GM19395 (cell line): ENCODE results near the gene CYP26C1.
A peak's percentile ranks its signal among the peaks of the same experiment; 100 is the strongest.

Experiments
- ATAC-seq: cut with Tn5 transposase; IDR thresholded peaks from one replicate; pipeline ENCODE4 v1.9.1; 2021; ENCODE audit warnings: mild to moderate bottlenecking, moderate library complexity; ENCODE audit not compliant: unreplicated experiment

CYP26C1 gene

DNA sequence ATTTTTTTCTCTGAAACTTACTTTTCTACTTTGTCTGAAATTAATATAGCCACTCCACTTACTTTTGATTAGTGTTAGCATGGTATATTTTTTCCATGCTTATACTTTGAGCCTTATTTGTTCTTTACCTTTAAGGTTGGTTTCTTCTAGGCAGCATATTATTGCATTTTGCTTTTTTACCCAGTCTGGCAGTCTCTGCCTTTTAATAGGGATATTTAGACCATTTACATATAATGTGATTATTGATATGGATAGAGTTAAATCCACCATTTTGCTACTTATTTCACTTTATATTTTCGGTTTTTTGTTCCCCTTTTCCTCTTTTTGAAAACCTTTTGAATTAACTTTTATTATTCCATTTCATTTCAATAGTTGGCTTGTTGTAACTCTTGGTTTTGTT is 43.4 kb downstream of the CYP26C1 start:
- no peak for ATAC-seq

DNA sequence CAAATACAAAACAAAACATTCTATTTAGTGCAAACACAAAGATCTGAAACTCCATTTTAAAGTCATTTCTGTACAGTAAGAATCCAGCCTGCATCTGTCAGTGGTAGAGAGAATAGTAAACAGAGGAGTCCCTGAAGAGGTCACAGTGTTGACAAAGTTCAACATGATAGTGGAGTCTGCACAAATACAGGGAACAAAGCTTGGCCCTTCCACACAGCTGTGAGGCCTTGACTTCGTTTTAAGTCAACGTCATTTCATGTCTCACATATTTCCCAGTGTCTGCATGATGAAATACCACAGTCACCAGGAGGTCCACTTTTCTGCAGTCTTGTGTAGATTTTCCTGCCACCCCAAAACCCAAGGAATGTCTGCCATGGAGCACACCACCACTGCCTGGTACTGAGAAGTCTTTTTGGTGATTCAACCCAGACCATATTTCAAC is 46.1 kb downstream of the CYP26C1 start:
- no peak for ATAC-seq

DNA sequence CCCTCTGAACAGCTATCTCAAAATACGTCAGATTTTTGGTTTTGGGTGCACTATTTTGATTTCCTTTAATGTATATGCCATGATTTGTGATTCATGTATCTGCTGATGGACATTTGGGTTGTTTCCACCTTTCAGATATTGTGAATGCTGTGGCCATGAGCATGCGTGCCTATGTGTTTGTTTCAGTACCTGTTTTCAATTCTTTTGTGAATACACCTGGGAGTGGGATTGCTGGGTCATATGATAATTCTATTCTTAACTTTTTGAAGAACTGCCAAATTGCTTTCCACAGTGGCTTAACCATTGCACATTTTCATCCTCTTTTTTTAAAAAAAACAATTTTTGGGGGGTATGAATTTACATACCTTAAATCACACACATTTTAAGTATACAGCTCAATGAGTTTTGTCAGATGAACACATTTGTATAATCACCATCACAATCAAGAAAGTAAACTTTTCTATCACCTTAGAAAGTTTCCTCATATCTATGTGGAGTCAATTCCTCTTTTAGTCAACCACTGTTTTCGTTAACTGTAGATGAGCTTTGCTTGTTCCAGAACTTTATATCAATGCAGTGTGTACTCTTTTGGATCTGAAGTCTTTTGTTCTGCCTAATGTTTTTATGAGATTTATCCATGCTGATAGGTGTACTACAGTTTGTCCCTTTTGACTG is 50.0 kb downstream of the CYP26C1 start:
- peak; percentile 70 for ATAC-seq

DNA sequence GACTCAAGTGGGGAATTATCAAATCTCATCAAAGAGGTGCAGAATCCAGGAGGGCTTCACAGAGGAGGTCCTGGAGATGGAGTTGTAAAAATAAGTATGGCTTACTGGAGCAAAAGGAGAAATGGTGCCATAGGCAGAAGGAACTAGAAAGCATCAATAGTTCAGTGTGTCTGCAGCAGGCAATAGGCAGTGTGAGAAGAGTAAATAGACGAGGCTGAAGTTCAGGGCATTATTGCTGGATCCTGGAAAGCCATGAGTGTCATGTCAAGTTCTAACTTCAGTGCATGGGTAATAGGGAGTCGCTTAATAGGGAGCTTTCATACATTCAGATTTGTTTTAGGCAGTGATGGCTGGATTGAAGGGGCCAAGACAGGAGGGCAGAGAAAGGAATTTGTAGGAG is 52.4 kb downstream of the CYP26C1 start:
- ATAC-seq: no peak

DNA sequence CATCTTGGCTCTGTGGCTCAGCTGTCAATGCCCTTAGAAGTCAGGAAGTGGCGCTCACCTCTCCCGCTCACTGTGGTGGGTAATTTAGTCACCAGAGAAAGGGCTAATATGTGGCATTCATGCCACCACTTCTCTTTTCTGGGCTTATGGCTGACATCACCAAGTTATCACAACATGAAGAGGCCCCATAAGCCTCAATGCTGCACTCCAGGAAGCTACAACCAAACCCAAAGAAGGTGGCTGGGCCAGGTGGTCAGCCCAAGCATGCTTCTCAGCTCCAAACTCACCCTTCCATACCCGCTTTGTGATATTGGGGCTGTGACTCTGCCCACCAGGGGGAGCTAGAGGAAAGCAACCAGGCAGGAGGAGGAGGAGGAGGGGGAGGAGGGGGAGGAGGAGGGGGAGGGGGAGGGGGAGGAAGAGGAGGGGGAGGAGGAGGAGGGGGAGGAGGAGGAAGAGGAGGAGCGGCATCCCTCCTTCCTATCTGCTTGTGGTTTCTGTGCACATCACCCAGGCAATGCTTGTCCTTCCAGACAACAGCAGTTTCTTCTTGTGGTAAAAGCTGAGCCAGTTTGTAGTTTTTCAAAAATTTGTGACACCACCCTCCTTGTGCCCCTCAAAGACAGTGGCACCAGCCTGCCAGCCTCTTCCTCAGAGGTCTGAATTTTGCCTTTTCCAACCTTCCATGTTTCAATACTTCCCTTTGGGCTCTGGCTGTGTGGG is 55.2 kb downstream of the CYP26C1 start:
- ATAC-seq: no peak
